PC-3 (cell line): ENCODE measurements around the gene SEPTIN12.

ENCODE experiments used
- CTCF ChIP-seq: fragments of 300-600 bp; sonication (generic); conservative IDR thresholded peaks from 2 replicates; pipeline ENCODE4 v1.5.1; 2017; ENCODE audit warnings: antibody characterized with exemption, low read depth, mild to moderate bottlenecking, low read length
- EZH2 ChIP-seq: fragments of 300-600 bp; sonication (generic); IDR thresholded peaks from one replicate; pipeline ENCODE4 v1.6.1; 2017; ENCODE audit warnings: antibody characterized with exemption, mild to moderate bottlenecking, low read length; ENCODE audit not compliant: unreplicated experiment
- EZH2phosphoT487 ChIP-seq: fragments of 300-600 bp; sonication (generic); IDR thresholded peaks from 2 replicates; pipeline ENCODE4 v1.6.1; 2018; ENCODE audit warnings: mild to moderate bottlenecking, antibody characterized with exemption, low read length, borderline replicate concordance

GRCh38 chr16:4799171-4799855 is 11.2 kb upstream of the SEPTIN12 start:
- TF ChIP-seq CTCF, result no peak
- no peak for TF ChIP-seq EZH2
- no peak for TF ChIP-seq EZH2phosphoT487
